Heart left ventricle (tissue), 16 donors: ENCODE data around the gene ACAN. TPM values are rescaled to one million over a fixed set of nuclear protein-coding genes. Genes with fewer than 3 reads are reported as not detected.

Source experiments
- ATAC-seq, 4 donors: fragments of 200-7000 bp; cut with Tn5 transposase; one replicate each; pipeline ENCODE4 v1.9.1; 2020 to 2022; ENCODE audit warnings: moderate library complexity in 4 of 4, mild to moderate bottlenecking in 3 of 4, moderate number of reproducible peaks in 1 of 4
- DNase-seq, 5 donors: peaks; one replicate each; pipeline ENCODE4 v3.0.0-alpha.2; 2020
- H3K27ac ChIP-seq, 12 donors: fragments of 200-600 bp; sonication (generic) in 4 of 12; one replicate each; pipeline versions ENCODE4 v1.5.0 to v1.8.0; 2016 to 2022; ENCODE audit warnings: mild to moderate bottlenecking in 2 of 12
- H3K27me3 ChIP-seq, 9 donors: fragments of 200-600 bp; sonication (generic) in 2 of 9; one replicate each; pipeline versions ENCODE4 v1.5.1 to v1.8.0; 2016 to 2022; ENCODE audit warnings: mild to moderate bottlenecking in 3 of 9
- H3K36me3 ChIP-seq, 9 donors: fragments of 200-600 bp; sonication (generic) in 2 of 9; one replicate each; pipeline versions ENCODE4 v1.5.0 to v1.8.0; 2018 to 2022; ENCODE audit warnings: mild to moderate bottlenecking in 2 of 9
- H3K4me1 ChIP-seq, 12 donors: fragments of 200-600 bp; sonication (generic) in 4 of 12; one replicate each; pipeline versions ENCODE4 v1.5.0 to v1.8.0; 2016 to 2022; ENCODE audit warnings: mild to moderate bottlenecking in 3 of 12
- H3K4me3 ChIP-seq, 12 donors: fragments of 200-600 bp; sonication (generic) in 4 of 12; one replicate each; pipeline versions ENCODE4 v1.5.0 to v1.8.0; 2017 to 2022; ENCODE audit warnings: mild to moderate bottlenecking in 9 of 12, moderate library complexity in 4 of 12
- H3K9me3 ChIP-seq, 12 donors: fragments of 200-600 bp; sonication (generic) in 4 of 12; one replicate each; pipeline versions ENCODE4 v1.5.0 to v1.8.0; 2016 to 2022; ENCODE audit warnings: mild to moderate bottlenecking in 1 of 12
- POLR2A ChIP-seq, 2 donors: fragments of 450-650 bp; IDR thresholded peaks; one replicate each; pipeline ENCODE4 v1.6.1; 2017; ENCODE audit warnings: antibody characterized with exemption in 2 of 2, mild to moderate bottlenecking in 2 of 2, moderate library complexity in 2 of 2
- WGBS, 4 donors: extraction: QIAGEN DNeasy Blood & Tissue Kit in 2 of 4; methylation state at CpG; one replicate each; pipeline versions ENCODE4 v1.1.5 to v1.1.7; 2013 to 2018; 5-methylcytosine and 5-hydroxymethylcytosine counted together
- intact Hi-C, 10 donors: fragments of 100-400 bp; cut with DNase I; formaldehyde crosslinking; loops; one replicate each; pipeline versions ENCODE4 v1.11.1 to v1.14.2; 2022
- polyA plus RNA-seq, 2 donors: library from polyadenylated mRNA; stranded (reverse); fragments of 200-250 nt; gene quantifications; one replicate each; pipeline ENCODE4 v1.2.3, GENCODE V29; 2013
- total RNA-seq, 9 donors: library from RNA; depleted of rRNA in 2 of 9; stranded (reverse); fragments of >200 nt in 2 of 9; fragmentation: NEBNext Ultra II Directional in 3 of 9; extraction: Animal tissue kit (Norgen Biotek cat#: 25700) in 3 of 9; gene quantifications; one replicate each; pipeline versions ENCODE4 v1.1.0 to v1.2.4, GENCODE V29; 2016 to 2023
- TF ChIP-seq, protein P1 (sequence below), 12 donors: fragments of 200-600 bp; sonication (generic) in 4 of 12; IDR thresholded peaks; one replicate each; pipeline versions ENCODE4 v1.5.0 to v1.8.0; 2018 to 2022; ENCODE audit warnings: antibody characterized with exemption in 12 of 12, mild to moderate bottlenecking in 5 of 12
- donor health status: ischemic (EF 13 %, LVEDD 7.1; RV severe dilation, severe dysfunction).
- donor health status: healthy with polysubstance abuse.
- donor health status: DM: no; HTN: yes; CAD: no.
- donor health status: DM: no; HTN: no; CAD: no.
- donor health status: ischemic (EF 25% LVEDD 6.9; RV normal size, moderate dysfunction).
- donor health status: ischemic (EF 25% LVEDD 5.7; RV mildly dilated, moderate dysfunction).
- donor health status: healthy.
- donor health status: DM: yes; HTN: yes; CAD: no.
- donor health status: ischemic (EF 35%, LVEDD 5.7; RV mildly dilated, moderate dysfunction).
- donor health status: nonischemic (EF 11% LVEDD 7.7; RV severe dilation, severe dysfunction).
- donor health status: DM: yes; HTN: yes; CAD: no.
- donor health status: PGD.
- donor health status: ischemic (EF 29% LVEDD 5.4; RV normal size, mild dysfunction).
- donor health status: nonischemic (EF 23%, LVEDD 6.1; RV moderate dilation, normal function).

ACAN gene
- total and polyA plus RNA-seq, 11 donors = 0.02 to 1.2 (median 0.17) TPM; not detected in 1

DNA sequence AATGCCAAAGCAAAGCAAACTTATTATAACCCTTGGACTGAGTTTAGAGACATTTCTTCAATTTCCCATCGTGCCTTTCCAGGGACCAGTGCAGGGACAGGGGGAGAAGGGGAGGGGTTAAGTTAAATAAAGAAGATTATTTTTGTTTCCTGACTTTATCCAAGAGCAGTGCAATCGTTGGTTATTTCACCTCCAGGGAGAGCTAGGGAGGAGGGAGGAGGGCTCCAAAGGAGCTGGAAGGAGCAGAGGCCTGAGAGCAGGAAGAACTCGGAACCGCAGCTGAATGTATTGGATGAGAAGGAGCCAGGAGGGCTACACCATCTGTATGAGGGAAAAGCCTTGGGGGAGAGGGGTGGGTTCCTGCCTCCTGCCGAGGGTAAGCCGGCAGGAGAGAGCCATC, 71.4 kb downstream of the ACAN start:
- Histone ChIP-seq H3K36me3 (peaks cover 0 to 42% (median 0%) of the 10 kb centered on the region in 9 donors), H3K27me3 (no peaks in the 10 kb centered on the region), H3K4me3 (peak overlapping the region in 2 of 12 donors; percentile 4 to 9), H3K27ac (no peak overlapping the region), H3K9me3 (no peaks in the 10 kb centered on the region), H3K4me1 (peaks cover 0 to 6% (median 0%) of the 10 kb centered on the region in 12 donors)
- ATAC-seq (peak in 2 of 4 donors; percentile 12 to 27), DNase-seq (no peak)
- TF ChIP-seq POLR2A (IDR thresholded peaks at IDR 0.05) = no peak
- TF ChIP-seq, protein P1, sequence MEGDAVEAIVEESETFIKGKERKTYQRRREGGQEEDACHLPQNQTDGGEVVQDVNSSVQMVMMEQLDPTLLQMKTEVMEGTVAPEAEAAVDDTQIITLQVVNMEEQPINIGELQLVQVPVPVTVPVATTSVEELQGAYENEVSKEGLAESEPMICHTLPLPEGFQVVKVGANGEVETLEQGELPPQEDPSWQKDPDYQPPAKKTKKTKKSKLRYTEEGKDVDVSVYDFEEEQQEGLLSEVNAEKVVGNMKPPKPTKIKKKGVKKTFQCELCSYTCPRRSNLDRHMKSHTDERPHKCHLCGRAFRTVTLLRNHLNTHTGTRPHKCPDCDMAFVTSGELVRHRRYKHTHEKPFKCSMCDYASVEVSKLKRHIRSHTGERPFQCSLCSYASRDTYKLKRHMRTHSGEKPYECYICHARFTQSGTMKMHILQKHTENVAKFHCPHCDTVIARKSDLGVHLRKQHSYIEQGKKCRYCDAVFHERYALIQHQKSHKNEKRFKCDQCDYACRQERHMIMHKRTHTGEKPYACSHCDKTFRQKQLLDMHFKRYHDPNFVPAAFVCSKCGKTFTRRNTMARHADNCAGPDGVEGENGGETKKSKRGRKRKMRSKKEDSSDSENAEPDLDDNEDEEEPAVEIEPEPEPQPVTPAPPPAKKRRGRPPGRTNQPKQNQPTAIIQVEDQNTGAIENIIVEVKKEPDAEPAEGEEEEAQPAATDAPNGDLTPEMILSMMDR (IDR thresholded peaks at IDR 0.05) = peak in 1 of 12 donors; percentile 12
- intact Hi-C loops = no loop called here
- WGBS, 4 donors = 28 to 37% (median 33%) methylated on average over 6 of the region's 6 CpGs

DNA sequence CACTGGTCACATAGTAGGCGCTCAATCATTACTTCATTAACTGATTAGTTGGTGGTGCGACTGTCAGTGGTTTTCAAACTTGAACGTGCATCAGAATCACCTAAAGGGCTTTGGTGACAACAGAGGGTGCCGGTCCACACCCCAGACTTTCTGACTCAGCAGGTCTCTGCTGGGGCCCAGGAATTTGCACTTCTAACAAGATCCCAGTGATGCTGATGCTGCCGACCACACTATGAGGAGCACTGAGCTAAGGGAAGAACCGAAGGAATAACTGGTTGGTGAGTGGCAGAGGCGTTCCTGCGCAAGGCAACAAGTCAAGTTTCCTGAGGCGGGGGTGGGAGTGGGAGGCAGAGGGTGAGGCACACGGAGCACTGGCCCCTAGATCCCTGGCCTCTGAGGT, 73.3 kb downstream of the ACAN start:
- no peaks in the 10 kb centered on the region for H3K9me3 ChIP-seq
- peaks cover 0 to 59% (median 0%) of the 10 kb centered on the region in 9 donors for H3K36me3 ChIP-seq
- 86 to 89% (median 88%) methylated on average over 8 to 10 of the region's 10 CpGs for WGBS, 4 donors

DNA sequence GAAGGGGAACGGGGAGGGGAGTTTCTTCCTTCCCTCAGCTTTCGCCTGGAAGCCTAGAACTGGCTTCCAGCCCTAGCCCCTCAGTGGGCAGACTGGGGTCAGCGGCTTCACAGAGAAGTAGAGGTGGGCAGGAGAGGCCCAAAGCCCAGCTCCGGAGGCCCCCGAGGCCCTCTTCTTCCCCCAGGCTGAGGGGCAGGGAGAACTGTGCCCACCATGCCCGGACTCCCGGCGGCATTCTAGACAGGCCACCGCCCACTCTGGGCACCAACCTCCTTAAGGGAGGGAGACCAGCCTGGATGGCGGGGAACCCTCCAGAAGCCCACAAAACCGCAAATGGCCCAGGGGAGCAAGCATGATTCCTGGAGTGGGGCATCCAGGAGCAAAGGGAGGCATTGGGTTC, 74.2 kb downstream of the ACAN start:
- H3K4me1 ChIP-seq = peaks cover 0 to 6% (median 0%) of the 10 kb centered on the region in 12 donors
- no peaks in the 10 kb centered on the region for H3K27me3 ChIP-seq
- DNase-seq (no peak), ATAC-seq (no peak)
- H3K9me3 ChIP-seq = no peaks in the 10 kb centered on the region
- WGBS, 4 donors = 89 to 97% (median 93%) methylated on average over 9 to 11 of the region's 11 CpGs
- no peak overlapping the region for H3K4me3 ChIP-seq
- H3K27ac ChIP-seq = no peak overlapping the region
- peaks cover 0 to 67% (median 0%) of the 10 kb centered on the region in 9 donors for H3K36me3 ChIP-seq
- TF ChIP-seq, protein P1 (IDR thresholded peaks at IDR 0.05) = no peak
- TF ChIP-seq POLR2A (IDR thresholded peaks at IDR 0.05) = no peak
- intact Hi-C loops = no loop called here

More for the DNA sequence above, 73.3 kb downstream of the ACAN start:
- no peak for DNase-seq
- H3K27ac ChIP-seq = no peak overlapping the region
- intact Hi-C loops = no loop called here
- no peak for ATAC-seq
- H3K4me1 ChIP-seq = peaks cover 0 to 6% (median 0%) of the 10 kb centered on the region in 12 donors
- no peak overlapping the region for H3K4me3 ChIP-seq
- no peak for TF ChIP-seq POLR2A (IDR thresholded peaks at IDR 0.05)
- no peaks in the 10 kb centered on the region for H3K27me3 ChIP-seq

DNA sequence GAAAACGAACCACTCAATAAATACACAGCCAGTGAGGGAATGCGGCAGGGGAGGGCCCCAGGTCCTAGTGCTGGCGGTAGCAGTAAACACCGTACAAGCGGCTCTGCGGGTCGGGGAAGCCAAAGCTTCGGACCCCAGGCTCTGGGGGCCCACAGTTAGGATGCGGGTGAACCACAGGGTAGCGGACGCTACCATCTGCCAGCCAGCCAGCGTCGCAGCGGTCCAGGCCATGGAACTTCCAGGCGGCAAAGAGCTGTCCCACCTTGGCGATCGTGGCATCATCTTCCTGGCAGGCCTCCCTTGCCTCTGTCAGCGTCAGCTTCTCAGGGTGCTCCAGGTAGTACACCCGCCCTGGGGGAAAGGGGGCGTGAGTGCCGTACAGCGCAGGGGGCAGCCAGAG, 74.7 kb downstream of the ACAN start:
- TF ChIP-seq, protein P1 (IDR thresholded peaks at IDR 0.05) = no peak
- no peak for TF ChIP-seq POLR2A (IDR thresholded peaks at IDR 0.05)
- intact Hi-C loops = no loop called here
- H3K4me3 ChIP-seq = no peak overlapping the region
- H3K27me3 ChIP-seq = no peaks in the 10 kb centered on the region
- no peak for ATAC-seq
- no peaks in the 10 kb centered on the region for H3K9me3 ChIP-seq
- H3K36me3 ChIP-seq = peaks cover 0 to 71% (median 0%) of the 10 kb centered on the region in 9 donors
- peaks cover 0 to 6% (median 0%) of the 10 kb centered on the region in 12 donors for H3K4me1 ChIP-seq
- no peak for DNase-seq
- 91 to 95% (median 92%) methylated on average over 14 to 22 of the region's 22 CpGs for WGBS, 4 donors
- H3K27ac ChIP-seq = no peak overlapping the region

DNA sequence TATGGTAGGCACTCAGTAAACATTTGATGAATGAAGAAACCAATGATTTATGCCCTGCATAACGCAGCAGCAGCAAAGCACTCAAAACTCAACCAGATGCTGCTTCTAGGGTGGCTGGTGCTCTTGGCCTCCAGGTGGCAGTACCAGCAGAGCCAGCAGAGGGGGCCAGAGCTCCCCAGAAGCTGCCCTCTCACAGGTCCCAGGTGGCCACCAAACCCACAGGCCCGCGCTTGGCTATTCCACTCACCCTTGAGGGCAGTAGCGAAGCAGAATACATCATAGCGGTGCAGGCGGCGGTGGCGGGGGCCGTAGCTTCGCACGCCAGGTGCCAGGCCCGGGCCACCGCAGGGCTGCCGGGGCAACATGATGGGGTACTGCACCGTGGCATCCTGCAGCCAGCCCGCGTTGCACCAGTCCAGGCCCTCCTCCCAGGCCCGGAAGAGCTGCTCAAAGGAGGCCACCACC, 75.5 kb downstream of the ACAN start:
- no peak for TF ChIP-seq POLR2A (IDR thresholded peaks at IDR 0.05)
- TF ChIP-seq, protein P1 (IDR thresholded peaks at IDR 0.05) = peak; percentile 38 to 70 (median 56)
- peak in 2 of 5 donors; percentile 26 to 40 for DNase-seq
- ATAC-seq = peak in 3 of 4 donors; percentile 27 to 60 (median 49)
- Histone ChIP-seq H3K27ac (no peak overlapping the region), H3K27me3 (no peaks in the 10 kb centered on the region), H3K9me3 (no peaks in the 10 kb centered on the region), H3K36me3 (peaks cover 0 to 79% (median 0%) of the 10 kb centered on the region in 9 donors), H3K4me1 (peaks cover 0 to 6% (median 0%) of the 10 kb centered on the region in 12 donors), H3K4me3 (no peak overlapping the region)
- intact Hi-C loops = no loop called here
- whole genome bisulfite sequencing, 4 donors = 66 to 78% (median 75%) methylated on average over 7 to 18 of the region's 18 CpGs
